ENCODE results near the gene HACD3. TPM values are rescaled to one million over a fixed set of nuclear protein-coding genes. Genes with fewer than 3 reads are reported as not detected.

HACD3 gene
- total and polyA plus RNA-seq, 4 donors = 49.6 to 89.1 (median 65.0) TPM

GRCh38 chr15:65540314-65540713 is 10.1 kb downstream of the HACD3 start:
- H3K36me3 ChIP-seq (ENCODE audit: control insufficient read depth in 4 of 4, insufficient read depth in 3 of 4, low read depth in 1 of 4, low read length in 3 of 4) = peaks cover 0 to 2% (median 0%) of the 10 kb centered on the region in 4 donors
- 94% methylated on average over 1 of the region's 1 CpG for WGBS
- no peak overlapping the region for H3K9ac ChIP-seq (ENCODE audit: low read depth in 1 of 2, low read length in 2 of 2)
- no peaks in the 10 kb centered on the region for H3K9me3 ChIP-seq (ENCODE audit: control insufficient read depth in 4 of 4, low read length in 3 of 4)
- H3K4me3 ChIP-seq (ENCODE audit: low read depth in 1 of 3, low read length in 3 of 3) = no peak overlapping the region
- TF ChIP-seq FOXA2 (IDR thresholded peaks at IDR 0.05) (no peak), EGR1 (IDR thresholded peaks at IDR 0.05; ENCODE audit: low read depth in 2 of 2) (no peak), HNF4G (IDR thresholded peaks at IDR 0.05) (no peak), NR2F2 (IDR thresholded peaks at IDR 0.05) (no peak), HNF4A (conservative IDR thresholded peaks at IDR 0.05) (no peak), RXRA (IDR thresholded peaks at IDR 0.05) (no peak)
- no peak for DNase-seq (ENCODE audit: low spot score)
- peaks cover 0 to 2% (median 0%) of the 10 kb centered on the region in 4 donors for H3K4me1 ChIP-seq (ENCODE audit: control insufficient read depth in 4 of 4, insufficient read depth in 4 of 4, low read length in 3 of 4)
- H3K27ac ChIP-seq (ENCODE audit: low read depth in 1 of 2, low read length in 2 of 2) = no peak overlapping the region
- no peaks in the 10 kb centered on the region for H3K27me3 ChIP-seq (ENCODE audit: control insufficient read depth in 4 of 4, insufficient read depth in 4 of 4, low read length in 3 of 4)

GRCh38 chr15:65541231-65541820 is 11.1 kb downstream of the HACD3 start:
- Histone ChIP-seq H3K36me3 (ENCODE audit: control insufficient read depth in 4 of 4, insufficient read depth in 3 of 4, low read depth in 1 of 4, low read length in 3 of 4) (peaks cover 0 to 2% (median 0%) of the 10 kb centered on the region in 4 donors), H3K9ac (ENCODE audit: low read depth in 1 of 2, low read length in 2 of 2) (no peak overlapping the region), H3K27ac (ENCODE audit: low read depth in 1 of 2, low read length in 2 of 2) (no peak overlapping the region), H3K27me3 (ENCODE audit: control insufficient read depth in 4 of 4, insufficient read depth in 4 of 4, low read length in 3 of 4) (no peaks in the 10 kb centered on the region), H3K4me3 (ENCODE audit: low read depth in 1 of 3, low read length in 3 of 3) (no peak overlapping the region), H3K9me3 (ENCODE audit: control insufficient read depth in 4 of 4, low read length in 3 of 4) (no peaks in the 10 kb centered on the region), H3K4me1 (ENCODE audit: control insufficient read depth in 4 of 4, insufficient read depth in 4 of 4, low read length in 3 of 4) (peaks cover 0 to 1% (median 0%) of the 10 kb centered on the region in 4 donors)
- TF ChIP-seq GABPA (IDR thresholded peaks at IDR 0.05 in 1 of 2, conservative IDR thresholded peaks at IDR 0.05 in 1 of 2) = no peak
- TF ChIP-seq CTCF (IDR thresholded peaks at IDR 0.05; ENCODE audit: low read depth, low read length, missing input control) = no peak
- no peak for TF ChIP-seq RAD21 (IDR thresholded peaks at IDR 0.05)
- no peak for TF ChIP-seq ZBTB33 (IDR thresholded peaks at IDR 0.05)
- TF ChIP-seq NR2F2 (IDR thresholded peaks at IDR 0.05) = no peak
- TF ChIP-seq JUND (IDR thresholded peaks at IDR 0.05) = no peak
- no peak for TF ChIP-seq ATF3 (IDR thresholded peaks at IDR 0.05)
- no peak for TF ChIP-seq EGR1 (IDR thresholded peaks at IDR 0.05; ENCODE audit: low read depth in 2 of 2)
- no peak for TF ChIP-seq FOXA1 (IDR thresholded peaks at IDR 0.05)
- TF ChIP-seq REST (IDR thresholded peaks at IDR 0.05) = no peak
- no peak for TF ChIP-seq YY1 (IDR thresholded peaks at IDR 0.05)
- no peak for TF ChIP-seq FOXA2 (IDR thresholded peaks at IDR 0.05)
- TF ChIP-seq, protein P1, sequence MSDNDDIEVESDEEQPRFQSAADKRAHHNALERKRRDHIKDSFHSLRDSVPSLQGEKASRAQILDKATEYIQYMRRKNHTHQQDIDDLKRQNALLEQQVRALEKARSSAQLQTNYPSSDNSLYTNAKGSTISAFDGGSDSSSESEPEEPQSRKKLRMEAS (IDR thresholded peaks at IDR 0.05) = no peak
- no peak for TF ChIP-seq HNF4A (conservative IDR thresholded peaks at IDR 0.05)
- TF ChIP-seq SP1 (IDR thresholded peaks at IDR 0.05) = no peak
- no peak for TF ChIP-seq RXRA (IDR thresholded peaks at IDR 0.05)
- TF ChIP-seq HNF4G (IDR thresholded peaks at IDR 0.05) = no peak
- no peak for TF ChIP-seq TAF1 (conservative IDR thresholded peaks at IDR 0.05)
- no peak for DNase-seq (ENCODE audit: low spot score)
- 92% methylated on average over 3 of the region's 3 CpGs for WGBS
